ENCODE results near the gene NUTM1.

The NUTM1 gene, protein sequence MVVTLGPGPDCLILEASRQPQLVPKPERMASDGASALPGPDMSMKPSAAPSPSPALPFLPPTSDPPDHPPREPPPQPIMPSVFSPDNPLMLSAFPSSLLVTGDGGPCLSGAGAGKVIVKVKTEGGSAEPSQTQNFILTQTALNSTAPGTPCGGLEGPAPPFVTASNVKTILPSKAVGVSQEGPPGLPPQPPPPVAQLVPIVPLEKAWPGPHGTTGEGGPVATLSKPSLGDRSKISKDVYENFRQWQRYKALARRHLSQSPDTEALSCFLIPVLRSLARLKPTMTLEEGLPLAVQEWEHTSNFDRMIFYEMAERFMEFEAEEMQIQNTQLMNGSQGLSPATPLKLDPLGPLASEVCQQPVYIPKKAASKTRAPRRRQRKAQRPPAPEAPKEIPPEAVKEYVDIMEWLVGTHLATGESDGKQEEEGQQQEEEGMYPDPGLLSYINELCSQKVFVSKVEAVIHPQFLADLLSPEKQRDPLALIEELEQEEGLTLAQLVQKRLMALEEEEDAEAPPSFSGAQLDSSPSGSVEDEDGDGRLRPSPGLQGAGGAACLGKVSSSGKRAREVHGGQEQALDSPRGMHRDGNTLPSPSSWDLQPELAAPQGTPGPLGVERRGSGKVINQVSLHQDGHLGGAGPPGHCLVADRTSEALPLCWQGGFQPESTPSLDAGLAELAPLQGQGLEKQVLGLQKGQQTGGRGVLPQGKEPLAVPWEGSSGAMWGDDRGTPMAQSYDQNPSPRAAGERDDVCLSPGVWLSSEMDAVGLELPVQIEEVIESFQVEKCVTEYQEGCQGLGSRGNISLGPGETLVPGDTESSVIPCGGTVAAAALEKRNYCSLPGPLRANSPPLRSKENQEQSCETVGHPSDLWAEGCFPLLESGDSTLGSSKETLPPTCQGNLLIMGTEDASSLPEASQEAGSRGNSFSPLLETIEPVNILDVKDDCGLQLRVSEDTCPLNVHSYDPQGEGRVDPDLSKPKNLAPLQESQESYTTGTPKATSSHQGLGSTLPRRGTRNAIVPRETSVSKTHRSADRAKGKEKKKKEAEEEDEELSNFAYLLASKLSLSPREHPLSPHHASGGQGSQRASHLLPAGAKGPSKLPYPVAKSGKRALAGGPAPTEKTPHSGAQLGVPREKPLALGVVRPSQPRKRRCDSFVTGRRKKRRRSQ

DNA sequence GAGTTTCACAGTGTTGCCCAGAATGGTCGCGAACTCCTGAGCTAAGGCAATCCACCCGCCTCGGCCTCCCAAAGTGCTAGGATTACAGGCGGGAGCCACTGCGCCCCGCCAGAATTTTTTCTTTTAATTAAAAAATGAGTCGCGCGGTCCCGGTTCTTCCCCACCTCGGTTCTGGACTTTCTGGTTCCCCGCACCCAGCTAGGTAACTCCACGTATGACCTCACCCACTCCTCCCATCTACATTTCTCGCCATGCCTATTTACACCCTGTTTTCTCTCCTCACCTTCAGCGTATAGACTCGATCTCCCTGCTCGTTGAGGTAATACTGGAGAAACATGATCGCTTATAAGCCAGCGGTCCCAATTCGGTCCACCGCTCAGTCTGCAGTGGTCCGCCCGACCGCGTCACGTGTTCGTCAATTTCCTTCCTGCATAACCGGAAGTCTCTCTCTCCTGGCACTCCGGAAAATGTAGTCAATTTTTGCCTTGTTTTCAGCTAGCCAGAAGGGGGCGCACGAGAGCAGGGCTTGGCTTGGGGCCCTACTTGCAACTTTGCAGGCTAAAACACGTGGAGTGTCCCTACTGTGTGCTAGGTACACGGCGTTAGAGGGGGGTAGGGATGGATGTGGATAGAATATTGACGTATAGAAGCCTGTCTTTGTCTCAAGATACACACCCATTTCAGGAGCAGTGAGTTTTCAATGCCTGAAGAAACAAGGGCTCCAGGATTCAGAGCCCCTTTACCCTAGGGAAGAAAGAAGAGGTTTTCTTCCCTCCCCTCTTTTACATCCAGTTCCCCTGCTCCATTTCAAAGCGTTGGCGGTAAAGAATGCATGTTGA, at the start of gene NUTM1, which contains the start of gene NOP10:
NUTM1 (plus strand) TSS at position 579 of the 839 bp plus-strand sequence. CDS start 382 bp downstream, outside the sequence.
NOP10 (minus strand) TSS at position 400 of the 839 bp plus-strand sequence; CDS start at position 337, 63 bp downstream.
- peak; percentile 89 to 99 (median 96) for DNase-seq (ENCODE audit: low read depth in 2 of 3, low spot score in 2 of 3)

DNA sequence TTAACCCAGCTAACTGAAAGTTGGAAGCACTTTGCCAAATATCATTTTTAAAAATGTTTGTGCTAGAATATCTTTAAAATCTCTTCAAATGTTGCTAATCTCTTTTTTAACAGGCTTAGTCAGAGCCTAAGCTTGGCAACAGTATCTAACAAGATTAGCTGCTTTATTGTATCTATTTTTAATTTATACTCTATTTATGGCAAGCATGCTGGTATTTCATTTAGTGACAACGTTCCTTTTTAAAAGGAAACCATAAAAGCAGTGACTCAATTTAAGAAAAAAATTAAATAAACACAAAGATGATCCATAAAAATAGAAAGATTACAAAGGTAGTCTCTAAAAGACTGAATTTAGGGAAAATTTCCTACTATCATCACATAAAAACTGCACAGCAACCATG, 46.1 kb upstream of the NUTM1 start:
- no peak for DNase-seq (ENCODE audit: low read depth in 2 of 3, low spot score in 2 of 3)

DNA sequence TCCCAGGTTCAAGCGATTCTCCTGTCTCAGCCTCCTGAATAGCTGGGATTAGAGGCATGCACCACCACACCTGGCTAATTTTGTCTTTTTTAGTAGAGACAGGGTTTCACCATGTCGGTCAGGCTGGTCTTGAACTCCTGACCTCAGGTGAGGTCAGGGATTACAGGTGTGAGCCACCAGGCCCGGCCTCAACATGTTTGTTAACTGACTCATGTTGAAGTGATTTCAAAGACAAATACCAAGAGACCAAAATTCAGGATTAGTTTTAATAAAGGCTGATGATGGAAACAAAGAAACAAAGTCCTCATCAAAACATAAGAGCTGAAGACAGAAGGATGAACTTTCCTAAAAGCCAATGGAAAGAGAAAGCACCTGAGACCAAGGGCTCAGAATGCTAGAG, 42.1 kb upstream of the NUTM1 start:
- no peak for DNase-seq (ENCODE audit: low read depth in 2 of 3, low spot score in 2 of 3)

DNA sequence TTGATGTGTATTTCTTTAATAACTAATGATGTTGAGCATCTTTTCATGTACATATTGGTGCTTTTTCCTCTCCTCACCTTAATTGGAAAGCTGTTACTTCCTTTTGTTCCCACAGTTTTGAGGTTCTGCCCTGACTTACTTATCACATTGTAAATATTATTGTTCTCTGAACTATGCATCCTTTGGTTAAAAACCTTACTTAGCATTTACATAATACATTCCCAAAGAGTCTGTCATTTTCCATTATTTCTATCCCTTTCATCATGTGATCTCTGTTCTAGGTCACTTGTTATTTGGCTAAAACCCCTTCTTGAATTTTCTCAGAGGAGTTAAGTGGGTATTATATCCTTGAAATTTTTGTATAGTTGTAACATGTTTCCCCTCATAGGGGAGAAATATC, 38.5 kb upstream of the NUTM1 start:
- no peak for DNase-seq (ENCODE audit: low read depth in 2 of 3, low spot score in 2 of 3)

DNA sequence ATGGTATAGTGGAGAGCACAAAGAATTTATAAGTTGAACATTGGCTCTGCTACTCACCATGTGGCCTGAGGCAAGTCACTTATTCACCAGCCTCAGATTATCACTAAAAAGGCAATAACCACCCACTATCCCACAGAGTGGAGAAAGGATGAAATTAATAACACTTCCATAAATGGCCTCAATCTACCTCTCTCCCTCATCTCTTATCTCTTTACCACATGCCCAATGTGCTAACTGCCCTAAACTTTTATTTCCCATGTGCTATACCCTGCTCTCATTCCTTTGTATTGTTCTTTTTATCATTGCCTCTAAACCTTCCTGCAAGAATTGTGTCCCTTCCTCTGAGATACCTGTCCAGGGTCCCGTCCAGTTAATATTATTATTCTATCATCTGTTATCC, 31.6 kb upstream of the NUTM1 start:
- DNase-seq (ENCODE audit: low read depth in 2 of 3, low spot score in 2 of 3): no peak

DNA sequence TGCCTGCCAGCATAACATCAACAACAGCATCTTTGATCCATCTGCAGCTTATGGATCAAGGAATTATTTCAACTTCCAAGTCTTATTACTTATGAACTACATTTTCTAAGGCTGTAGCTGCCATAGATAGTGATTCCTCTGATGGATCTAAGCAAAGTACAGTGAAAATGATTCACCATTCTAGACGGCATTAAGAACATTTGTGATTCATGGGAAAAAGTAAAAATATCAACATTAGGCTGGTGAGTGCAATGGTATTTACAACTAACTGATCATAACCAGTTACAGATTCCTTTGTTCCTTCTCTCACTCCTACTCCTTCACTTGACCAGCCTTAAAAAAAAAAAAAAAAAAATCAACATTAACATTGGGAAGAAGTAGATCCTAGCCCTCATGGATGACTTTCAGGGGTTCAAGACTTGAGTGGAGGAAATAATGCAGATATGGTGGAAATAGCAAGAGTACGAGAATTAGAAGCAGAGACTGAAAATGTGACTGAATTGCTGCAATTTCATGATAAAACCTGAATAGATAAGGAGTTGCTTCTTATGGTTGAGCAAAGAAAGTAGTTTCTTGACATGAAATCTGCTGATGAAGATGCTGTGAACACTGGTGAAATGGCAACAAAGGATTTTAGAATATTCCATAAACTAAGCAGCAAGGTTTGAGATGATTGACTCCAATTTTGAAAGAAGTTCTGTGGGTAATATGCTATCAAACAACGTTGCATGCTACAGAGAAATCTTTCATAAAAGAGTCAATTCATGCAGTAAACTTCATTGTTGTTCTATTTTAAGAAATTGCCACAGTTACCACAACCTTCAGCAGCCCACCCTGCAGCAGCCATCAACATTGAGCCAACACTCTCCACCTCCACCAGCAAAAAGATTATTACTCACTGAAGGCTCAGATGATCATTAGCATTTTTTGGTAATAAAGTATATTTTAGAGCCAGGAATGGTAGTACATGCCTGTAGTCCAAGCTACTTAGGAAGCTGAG, 28.3 kb upstream of the NUTM1 start:
- no peak for DNase-seq (ENCODE audit: low read depth in 2 of 3, low spot score in 2 of 3)

DNA sequence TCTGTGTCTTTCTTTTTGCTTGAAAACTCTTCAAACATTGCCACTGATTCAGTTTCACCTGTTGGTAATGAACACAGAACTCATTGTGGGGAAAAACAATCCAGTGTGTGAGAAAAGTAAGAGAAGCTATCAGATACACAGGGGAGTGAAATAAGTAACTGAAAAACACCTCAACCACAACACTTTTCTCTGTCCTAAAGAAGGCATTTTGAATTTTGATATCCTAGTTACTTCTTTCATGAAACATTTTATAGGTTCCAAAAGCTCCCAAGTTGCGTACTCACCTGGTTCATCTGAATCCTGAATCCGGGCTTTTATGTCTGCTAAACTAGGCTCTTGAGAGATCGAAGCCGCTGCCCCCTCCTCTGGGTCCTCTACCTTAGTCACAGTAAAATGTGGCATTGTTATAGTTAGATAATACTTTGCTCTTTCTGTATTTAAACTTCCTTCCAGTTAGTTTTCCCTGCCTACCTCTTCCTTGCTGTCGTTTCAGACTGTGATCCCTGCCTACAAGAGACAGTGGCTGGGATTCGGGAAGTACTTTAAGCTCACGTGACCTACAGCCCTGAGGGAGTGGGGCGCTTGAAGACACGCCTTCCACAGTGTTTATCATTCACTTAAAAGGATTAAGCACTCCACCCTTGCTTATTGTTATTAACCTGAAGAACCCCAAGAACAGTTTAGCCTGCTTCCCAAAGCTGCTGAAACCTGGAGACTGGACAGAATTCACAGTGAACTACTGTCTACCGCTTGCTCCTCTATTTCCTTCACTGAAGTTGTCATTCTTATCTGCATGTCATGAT, 24.6 kb upstream of the NUTM1 start:
- no peak for DNase-seq (ENCODE audit: low read depth in 2 of 3, low spot score in 2 of 3)

DNA sequence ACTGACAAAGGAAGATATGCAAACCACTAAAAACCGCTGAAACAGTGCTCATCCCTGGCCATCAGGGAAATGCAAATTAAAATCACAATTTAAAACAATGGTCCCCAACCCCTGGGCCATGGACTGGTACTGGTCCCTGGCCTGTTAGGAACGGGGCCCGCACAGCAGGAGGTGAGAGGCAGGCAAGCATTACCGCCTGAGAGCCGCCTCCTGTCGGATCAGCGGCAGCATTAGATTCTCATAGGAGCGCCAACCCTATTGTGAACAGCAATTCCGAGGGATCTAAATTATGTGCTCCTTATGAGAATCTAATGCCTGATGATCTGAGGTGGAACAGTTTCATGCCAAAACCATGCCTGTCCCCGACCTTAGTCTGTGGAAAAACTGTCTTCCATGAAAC, 19.9 kb upstream of the NUTM1 start:
- DNase-seq (ENCODE audit: low read depth in 2 of 3, low spot score in 2 of 3): no peak

DNA sequence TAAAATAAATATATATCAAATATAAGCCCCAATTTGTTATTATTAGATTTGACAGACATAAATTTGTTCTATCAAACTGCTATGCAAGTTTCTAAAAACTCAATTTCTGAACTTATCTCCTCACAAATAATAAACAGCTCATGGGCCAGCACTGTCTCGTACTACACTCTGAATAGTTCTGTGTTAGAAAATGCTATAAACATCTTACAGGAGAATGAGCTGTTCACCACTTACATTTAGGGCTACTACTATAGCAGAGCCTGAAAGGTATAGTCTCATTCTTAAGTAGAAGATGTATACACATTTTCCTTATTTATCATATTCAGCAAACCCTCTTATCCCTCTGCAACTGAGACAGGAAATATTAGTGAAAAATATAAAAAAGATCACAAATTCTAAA, 18.2 kb upstream of the NUTM1 start:
- DNase-seq (ENCODE audit: low read depth in 2 of 3, low spot score in 2 of 3): no peak

DNA sequence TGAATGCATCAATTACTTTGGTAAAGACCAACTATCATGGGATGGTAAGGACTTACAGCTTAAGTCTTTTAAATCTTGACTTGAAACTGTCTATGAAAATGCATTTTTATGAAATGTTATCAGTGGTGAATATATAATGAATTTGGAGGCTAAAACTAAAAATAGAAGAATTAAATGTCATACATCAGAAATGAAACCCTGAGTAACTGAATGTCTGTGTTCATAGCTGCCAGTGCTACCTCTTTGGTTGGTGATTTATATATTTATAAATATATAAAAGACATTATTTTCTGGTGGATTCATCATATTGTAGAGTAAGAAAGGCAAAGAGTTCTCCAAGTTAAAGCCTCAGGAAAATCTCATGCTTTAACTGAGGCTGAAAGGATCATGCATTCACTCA, 17.7 kb upstream of the NUTM1 start:
- DNase-seq (ENCODE audit: low read depth in 2 of 3, low spot score in 2 of 3): no peak

DNA sequence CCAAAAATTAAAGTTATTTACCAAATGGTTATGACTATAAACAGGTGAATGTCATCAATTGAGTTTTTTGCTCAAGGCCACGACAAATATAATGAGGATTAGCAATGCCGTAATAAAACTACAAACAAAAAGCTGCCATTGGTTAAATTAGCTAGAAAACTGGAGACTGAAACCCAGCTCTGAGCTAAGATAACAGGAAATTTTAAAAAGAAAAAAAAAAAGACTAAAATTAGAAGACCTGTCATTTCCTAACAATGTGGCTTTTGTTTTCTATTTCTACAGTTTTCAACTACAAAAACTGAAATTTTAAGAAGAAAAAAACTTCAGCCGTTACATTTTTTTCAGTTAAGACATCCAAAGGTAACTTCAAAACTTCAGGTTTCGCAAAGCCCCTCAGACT, 15.2 kb upstream of the NUTM1 start:
- no peak for DNase-seq (ENCODE audit: low read depth in 2 of 3, low spot score in 2 of 3)

DNA sequence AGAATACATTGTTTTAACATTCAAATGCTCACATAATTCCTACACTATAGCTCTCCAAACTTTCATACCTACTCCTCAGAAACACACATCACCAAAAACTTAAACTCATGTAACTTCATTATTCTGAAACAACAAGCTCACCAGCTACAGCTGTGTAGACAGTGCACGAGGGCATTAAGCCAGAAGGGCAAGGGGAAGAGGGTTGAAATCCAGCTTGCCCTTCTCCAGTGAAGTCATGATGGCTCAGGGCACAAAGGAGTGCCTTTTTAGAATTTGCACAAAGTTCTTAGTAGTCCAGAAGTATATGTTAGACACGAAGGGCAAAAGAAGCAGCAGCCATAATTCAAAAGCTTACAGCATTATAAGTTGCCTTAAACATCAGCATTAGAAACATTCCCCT, 14.1 kb upstream of the NUTM1 start:
- DNase-seq (ENCODE audit: low read depth in 2 of 3, low spot score in 2 of 3): no peak

DNA sequence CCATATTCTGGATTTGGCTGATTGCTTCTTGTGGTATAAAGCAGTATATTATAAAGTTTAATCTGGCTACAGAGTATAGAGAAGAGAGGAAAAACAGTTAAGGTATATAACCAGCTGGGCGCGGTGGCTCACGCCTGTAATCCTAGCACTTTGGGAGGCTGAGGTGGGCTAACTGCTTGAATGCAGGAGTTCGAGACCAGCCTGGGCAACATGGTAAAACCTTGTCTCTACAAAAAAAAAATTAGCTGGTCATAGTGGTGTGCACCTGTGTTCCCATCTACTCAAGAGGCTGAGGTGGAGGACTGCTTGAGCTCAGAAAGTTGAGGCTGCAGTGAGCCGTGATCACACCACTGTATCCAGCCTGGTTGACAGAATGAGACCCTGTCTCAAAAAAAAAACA, 12.8 kb upstream of the NUTM1 start:
- DNase-seq (ENCODE audit: low read depth in 2 of 3, low spot score in 2 of 3): no peak

DNA sequence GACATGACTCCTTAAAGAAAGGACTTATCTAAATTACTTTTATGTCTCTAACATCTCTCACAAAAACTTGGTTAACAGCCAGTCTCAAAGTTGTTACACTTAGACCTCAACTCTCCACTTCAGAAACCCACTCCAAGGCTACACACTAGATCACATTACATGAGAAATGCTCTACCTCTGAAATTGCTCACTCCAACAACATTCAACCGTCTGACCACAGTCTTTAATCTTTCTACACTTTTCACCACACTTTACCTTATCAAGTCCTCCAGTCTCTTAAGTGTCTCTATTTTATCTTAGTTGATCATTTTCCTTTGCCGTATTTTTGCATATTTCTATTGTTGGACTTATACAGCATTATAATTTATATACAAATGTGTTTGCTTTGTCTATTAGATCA, 11.3 kb upstream of the NUTM1 start:
- no peak for DNase-seq (ENCODE audit: low read depth in 2 of 3, low spot score in 2 of 3)

DNA sequence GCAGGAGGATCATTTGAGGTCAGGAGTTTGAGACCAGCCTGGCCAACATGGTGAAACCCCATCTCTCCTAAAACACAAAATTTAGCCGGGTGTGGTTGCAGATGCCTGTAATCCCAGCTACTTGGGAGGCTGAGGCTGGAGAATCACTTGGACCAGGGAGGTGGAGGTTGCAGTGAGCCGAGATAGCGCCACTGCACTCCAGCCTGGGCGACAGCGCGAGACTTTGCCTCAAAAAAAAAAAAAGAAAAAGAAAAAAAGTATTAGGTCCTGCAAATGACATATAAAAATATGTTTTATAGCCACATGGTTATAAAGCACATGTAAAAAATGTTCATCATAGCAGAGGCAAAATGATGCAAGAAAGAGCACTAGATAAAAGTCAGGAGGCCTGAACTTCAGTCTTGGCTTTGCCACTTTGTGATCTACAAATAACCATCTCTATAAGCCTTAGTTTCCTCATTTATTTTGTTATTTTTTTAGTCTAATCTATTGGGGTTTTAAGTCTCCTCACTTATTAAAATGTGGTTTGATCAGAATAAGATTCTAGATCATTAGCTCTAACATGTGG, 10.5 kb upstream of the NUTM1 start:
- DNase-seq (ENCODE audit: low read depth in 2 of 3, low spot score in 2 of 3): no peak

DNA sequence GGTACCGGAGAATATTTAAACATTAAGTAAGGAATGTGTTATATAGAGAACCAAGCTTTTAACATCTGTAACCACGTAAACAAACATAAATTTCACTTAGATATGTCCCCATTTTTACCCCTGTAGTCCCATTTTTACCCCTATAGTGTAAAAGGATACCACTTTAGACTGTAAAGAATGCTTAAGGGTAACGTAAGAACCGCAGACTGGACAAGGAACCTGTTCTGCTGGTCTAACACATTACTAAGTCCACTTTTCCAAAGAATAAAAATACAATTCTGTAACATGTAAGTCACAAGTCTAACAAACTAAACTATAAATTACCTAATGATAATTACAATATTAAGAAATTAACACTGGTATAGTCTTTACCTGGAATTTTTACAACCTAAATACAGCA, 8.4 kb upstream of the NUTM1 start:
- DNase-seq (ENCODE audit: low read depth in 2 of 3, low spot score in 2 of 3): no peak

DNA sequence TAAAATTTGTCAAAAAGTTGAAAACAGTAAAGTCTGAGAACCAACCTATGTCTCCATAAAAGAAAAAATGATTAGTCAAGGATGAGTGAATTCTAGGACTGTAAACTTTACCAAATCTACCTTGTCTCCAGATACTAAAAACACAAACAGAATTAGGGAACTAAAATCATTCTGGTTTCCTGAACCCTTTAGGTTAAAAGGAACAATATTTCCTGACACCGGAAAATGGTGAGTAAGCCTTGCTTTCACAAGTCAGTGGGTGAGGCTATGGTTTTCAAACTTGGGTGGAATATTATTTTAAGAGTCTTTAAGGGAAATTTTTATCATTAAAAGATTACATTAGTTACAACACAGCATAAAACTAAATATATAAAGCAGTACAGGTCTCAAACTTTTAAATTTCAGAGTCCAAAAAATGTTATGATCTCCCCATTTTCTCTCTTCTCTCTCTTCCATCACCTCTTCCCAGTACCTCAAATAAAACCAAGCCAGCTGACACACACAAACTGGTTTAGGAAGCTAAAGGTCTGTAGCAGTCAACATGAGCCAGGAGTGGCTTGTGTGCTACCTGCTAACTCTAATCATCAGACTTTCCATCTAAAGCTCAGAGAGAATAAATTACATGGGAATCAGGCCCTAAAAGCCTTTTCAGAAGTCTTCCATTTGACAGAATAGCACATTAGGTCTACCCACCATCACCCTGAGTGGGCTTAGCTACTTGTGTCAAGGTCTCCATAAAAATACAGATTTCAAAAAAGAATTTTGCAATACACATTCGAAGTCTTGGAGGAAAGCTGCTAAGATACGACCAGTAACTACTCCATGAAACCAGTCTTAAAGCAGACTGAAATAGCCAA, 7.7 kb upstream of the NUTM1 start:
- no peak for DNase-seq (ENCODE audit: low read depth in 2 of 3, low spot score in 2 of 3)

Measured in activated CD8-positive, alpha-beta memory T cell treated with anti-CD3 and anti-CD28 coated beads for 48 hours (primary cell).